GM15510 (cell line): ENCODE results near the gene MACF1.

ENCODE experiments used
- POLR2A ChIP-seq: IDR thresholded peaks from 3 replicates; pipeline ENCODE4 v1.6.1; 2011; ENCODE audit warnings: borderline replicate concordance; ENCODE audit not compliant: insufficient read length; ENCODE audit errors: extremely low read depth

MACF1 gene, protein sequence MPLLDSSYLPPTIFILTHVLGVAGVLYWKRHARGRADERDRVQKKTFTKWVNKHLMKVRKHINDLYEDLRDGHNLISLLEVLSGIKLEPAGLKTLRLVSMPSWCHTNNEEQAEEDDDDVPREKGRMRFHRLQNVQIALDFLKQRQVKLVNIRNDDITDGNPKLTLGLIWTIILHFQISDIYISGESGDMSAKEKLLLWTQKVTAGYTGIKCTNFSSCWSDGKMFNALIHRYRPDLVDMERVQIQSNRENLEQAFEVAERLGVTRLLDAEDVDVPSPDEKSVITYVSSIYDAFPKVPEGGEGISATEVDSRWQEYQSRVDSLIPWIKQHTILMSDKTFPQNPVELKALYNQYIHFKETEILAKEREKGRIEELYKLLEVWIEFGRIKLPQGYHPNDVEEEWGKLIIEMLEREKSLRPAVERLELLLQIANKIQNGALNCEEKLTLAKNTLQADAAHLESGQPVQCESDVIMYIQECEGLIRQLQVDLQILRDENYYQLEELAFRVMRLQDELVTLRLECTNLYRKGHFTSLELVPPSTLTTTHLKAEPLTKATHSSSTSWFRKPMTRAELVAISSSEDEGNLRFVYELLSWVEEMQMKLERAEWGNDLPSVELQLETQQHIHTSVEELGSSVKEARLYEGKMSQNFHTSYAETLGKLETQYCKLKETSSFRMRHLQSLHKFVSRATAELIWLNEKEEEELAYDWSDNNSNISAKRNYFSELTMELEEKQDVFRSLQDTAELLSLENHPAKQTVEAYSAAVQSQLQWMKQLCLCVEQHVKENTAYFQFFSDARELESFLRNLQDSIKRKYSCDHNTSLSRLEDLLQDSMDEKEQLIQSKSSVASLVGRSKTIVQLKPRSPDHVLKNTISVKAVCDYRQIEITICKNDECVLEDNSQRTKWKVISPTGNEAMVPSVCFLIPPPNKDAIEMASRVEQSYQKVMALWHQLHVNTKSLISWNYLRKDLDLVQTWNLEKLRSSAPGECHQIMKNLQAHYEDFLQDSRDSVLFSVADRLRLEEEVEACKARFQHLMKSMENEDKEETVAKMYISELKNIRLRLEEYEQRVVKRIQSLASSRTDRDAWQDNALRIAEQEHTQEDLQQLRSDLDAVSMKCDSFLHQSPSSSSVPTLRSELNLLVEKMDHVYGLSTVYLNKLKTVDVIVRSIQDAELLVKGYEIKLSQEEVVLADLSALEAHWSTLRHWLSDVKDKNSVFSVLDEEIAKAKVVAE (N-terminal part only)

DNA sequence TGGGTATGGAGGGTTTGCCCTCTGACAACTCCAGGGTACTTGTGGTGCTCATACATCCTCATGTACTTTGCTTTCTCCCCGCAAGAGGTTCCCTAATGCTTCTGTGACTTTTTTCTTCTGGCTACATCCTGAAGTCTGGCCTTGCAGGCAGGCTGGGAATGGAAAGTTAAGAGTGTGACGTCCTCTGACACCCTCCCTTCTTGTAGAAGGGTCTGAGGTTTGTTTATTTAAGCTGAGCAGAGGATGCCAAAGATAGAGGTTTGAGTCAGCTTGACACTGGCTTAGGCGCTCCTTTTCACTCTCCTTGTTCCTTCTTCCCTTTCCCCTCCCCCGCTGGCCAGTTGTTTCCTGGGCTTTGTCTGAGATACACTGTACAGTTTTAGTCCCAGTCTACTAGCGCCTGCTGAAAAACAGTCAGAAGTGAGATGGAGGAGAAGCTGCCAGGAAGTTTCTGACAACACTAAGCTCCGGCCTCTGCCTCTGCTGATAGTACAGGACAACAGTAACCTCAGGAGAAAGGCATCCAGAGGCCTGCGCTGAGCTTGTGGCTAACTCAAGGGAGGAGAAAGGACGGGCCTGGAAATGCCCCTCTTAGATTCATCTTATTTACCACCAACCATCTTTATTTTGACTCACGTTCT is at the start of gene MACF1:
Gene MACF1, plus strand, starts transcription at position 255 of the 641 bp plus-strand sequence. Its CDS starts 328 bp downstream, at position 583.
- TF ChIP-seq POLR2A = no peak

DNA sequence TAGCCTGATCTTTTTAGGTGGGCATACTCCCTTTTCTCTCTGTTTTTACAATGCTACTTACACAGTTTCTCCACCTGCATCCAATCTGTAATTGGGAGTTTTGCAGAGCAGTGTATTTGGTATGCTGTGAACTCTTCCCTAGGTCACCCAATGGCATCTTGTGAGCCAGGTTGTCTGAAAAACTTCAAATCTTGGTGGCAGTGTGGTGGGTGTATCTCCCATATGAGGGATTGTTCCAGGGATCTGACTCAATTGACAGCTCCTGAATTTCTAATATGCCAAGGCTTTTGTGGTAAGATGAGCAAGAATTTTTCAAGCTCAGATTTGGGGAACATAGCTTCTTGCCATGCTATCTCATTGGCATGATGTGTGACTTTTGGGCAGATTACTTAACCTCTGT is 47.2 kb upstream of the MACF1 start:
- TF ChIP-seq POLR2A = no peak

DNA sequence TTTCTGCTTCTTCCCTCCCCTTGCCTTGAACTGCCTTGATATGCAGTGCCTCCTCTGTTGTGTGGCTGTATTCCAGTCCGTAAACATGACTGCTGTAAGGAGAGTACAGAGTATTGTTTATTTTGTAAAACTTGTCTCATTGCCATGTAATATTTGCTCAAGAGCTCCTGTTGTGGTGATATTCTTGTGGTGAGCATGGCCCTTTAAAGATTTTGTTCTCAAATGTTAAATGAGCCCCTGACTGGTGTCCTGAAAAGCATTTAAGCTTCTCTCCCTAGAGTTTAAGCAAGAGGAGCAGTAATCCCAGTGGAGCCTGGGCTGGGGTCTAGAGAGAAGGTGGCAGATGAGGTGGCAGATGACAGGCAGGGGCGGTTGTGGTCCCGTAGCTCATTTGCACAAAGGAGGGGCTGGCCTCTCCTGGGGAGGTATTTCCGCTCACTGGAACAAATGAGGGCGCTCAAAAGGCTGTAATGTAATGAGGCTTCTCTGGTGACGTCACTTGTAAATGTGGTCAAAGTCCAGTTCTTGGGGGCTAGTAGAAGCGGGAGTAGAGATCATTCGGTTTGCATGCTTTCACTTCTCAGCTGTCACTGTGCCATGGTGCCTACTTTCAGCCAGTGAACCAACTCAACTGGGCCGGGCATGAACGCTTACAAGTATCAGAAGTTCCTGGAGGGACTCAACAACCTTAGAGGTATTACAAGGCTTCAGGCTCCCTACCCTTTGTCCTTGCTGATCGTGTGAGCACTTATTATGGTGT is 46.0 kb upstream of the MACF1 start:
- no peak for TF ChIP-seq POLR2A

DNA sequence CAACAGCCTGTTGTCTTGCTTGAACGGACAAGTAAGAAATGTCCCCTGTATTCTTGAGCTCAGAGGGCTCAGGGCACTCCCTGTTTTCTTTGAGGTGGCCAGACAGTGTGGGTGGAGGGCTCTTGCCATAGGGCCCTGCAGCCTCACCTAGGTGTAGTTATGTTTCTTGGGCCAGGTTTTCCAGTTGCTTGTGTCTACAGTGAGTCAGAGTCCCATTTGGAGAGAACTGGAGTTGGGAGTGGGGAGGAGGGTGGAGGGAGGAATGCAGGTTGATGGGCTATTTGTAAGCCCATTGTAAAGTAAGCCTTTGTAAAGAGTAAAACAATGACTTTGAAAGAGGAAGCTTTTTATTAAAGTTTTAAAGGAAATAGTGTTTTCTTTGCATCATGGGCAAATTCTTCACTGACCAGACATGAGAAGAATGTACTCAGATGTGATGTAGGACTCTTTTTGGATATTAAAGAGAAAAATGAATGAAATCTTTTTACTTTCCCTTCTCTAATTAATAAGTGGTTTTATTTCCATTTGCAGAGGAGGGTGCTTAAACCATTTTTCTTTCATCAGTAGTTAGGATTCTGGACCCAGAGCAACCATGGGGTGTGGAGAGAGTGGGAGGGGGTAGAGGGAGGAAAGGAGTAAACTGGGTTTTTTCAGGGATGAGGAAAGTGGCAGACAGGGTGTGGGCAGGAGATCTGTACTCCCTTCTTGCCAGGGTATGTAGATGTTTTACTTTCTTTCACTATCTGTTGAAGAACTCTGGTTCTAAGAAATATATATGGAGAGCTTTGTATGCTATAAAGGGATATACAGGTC is 45.1 kb upstream of the MACF1 start:
- TF ChIP-seq POLR2A = no peak

DNA sequence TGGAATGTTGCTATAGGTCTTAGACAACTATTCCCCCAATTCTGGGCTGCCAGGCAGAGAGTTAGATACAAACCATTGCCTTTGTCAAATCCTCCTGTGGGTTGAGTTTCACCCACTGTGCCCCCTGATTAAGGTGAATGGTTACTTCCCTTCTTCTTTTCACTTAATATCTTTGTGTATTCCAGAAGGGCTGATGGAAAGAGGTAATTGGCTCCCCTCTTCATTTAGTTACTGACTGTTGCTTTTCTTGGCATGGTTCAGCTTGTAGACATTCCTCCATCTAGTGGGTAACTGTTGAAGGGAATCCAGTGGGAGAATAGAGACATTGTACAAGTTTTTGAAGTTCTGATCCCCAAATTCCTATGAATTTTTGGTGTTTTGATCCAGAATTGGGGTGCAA is 43.8 kb upstream of the MACF1 start:
- no peak for TF ChIP-seq POLR2A

DNA sequence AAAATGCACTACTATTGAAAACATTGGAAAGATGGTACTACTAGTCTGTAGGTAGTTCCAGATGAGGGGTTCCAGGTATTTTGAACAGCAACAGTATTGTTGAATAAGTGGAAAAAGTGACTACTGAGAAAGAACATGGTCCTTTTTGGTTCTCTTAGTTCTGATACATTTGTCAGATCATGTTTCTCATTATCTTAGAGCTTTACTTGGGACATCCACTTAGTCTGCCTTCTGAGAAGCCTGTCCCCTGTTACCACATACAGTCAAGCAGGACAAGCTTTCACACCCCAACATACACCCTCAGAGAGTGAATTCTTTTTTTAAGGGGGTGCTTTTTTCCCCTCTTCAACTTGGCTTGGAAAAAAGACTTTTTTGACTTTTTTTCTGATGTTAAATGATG is 41.0 kb upstream of the MACF1 start:
- TF ChIP-seq POLR2A = no peak

DNA sequence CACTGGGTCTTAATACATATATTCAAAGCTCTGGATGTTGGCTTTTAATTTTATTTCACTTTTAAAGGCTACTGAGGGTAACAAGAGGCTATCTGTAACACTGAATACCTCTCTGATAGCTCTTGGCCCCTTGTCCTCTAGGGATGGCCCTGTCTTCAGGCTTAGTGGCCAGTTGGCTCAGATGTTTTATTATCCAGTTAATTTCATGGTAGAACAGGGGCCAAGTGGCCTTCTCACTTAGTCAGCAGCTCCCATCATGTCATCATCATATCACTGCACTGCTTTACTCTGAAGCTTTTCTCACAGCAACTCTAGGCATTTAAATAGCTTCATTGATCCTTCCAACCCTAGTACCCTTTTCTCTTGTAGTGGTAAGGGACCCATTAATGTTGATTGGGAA is 40.2 kb upstream of the MACF1 start:
- TF ChIP-seq POLR2A = no peak

DNA sequence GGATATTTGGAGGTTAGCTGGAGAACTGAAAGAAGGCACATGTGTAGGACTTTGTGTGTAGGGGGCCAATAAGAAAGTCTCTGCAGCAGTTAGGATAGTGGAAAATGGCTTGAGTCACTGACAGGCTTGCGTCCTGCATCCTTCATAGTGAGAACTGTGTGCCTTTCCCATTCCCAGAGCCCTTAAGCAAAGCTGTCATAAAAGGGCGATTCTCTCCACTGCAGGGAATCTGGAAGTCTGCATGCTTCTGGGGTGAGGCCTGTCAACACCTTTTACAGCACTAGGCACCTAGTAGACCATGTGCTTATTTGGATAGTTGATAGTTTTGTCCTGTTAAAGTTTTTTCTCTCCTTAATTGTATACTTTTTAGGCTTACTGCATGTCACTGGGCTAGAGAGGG is 39.4 kb upstream of the MACF1 start:
- TF ChIP-seq POLR2A = no peak

DNA sequence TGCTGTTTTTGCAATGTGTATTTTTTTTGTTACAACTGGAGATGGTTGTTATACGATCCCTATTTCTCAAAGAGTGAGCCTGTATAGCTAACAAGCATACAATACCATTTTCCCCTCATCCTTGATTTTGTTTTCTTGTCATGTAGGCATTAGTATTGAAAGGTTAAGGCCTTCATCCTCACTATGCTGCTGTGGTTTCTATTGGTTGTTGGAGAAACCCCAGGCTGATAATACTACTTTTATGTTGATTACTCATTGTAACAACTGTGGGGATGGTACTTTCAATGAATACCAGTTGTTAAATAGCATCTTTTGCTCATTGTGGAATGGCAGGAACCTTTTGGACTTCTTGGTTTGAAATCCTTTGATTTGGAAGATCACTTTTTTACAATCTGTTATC is 39.0 kb upstream of the MACF1 start:
- no peak for TF ChIP-seq POLR2A

DNA sequence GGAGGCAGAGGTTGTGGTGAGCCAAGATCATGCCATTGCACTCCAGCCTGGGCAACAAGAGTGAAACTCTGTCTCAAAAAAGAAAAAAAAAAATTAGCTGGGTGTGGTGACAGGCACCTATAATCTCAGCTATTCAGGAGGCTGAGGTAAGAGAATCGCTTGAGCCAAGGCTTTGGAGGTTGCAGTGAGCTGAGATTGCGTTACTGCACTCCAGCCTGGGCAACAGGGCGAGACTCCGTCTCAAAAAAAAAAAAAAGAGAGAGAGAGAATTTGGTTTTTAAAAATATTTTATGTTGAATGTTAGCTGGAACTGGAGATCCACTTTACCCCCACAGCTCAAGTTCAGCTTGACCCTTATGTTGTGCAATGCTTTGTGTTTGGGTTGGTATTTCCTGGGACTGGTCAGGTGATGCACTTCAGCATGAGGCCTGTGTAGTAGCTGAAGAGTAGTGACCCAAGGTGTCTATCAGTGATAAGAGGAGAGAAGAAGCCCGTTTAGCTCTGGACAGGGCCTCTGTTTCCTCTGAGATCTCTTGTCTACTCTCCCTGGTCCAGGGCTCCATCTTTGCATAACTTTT is 36.8 kb upstream of the MACF1 start:
- TF ChIP-seq POLR2A = no peak

DNA sequence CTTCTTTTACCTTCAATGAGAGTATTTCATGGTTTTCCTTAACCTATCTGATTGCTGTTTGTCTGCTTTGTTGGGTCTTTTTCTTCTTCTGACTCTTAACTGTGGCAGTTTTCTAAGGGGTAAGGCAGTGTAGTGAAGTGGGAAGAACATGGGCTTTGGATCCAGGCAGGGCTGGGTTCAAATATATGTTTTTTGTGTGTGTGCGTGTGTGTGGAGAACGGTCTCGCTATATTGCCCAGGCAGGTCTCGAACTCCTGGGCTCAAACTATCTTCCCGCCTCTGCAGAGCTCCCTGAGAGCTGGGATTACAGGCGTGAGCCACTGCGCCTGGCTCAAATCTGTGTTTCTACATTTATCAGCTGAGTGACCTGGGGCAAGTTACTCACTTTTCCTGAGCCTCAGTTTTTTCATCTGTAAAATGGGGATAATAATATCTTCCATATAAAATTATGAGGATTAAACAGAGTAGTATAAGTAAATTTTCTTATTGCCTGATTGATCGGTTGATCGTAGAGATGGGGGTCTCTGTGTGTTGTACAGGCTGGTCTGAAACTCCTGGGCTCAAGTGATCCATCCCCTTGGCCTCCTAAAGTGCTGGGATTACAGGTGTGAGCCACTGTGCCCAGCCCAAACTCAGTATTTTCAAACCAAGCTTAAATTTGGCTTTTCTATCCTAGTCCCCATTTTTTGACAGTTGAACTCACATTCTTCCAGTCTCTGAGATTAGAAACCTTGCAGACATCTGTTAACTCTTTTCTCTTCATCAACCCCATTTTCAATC is 36.0 kb upstream of the MACF1 start:
- no peak for TF ChIP-seq POLR2A
